ENCODE data around the gene CLDN10.

DNA sequence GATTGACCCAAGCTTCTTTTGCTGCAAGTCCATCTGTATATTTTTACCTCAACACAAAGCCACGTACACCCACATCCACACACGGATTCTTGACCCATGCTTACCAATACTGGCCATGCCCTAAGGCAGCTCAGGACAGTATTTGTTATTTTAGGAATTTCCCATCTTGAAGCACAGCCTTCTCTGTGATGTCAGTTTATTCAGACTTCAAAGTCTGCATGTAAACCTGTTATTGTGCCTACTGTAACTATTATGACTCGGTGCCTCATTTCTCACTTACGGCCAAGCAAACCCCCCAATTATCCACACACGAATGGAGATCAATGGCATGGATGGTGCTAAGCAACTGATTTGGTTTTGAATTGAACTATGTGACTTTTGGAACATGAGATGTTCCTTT is 17.5 kb downstream of the CLDN10 start:
- TF ChIP-seq, protein P1, sequence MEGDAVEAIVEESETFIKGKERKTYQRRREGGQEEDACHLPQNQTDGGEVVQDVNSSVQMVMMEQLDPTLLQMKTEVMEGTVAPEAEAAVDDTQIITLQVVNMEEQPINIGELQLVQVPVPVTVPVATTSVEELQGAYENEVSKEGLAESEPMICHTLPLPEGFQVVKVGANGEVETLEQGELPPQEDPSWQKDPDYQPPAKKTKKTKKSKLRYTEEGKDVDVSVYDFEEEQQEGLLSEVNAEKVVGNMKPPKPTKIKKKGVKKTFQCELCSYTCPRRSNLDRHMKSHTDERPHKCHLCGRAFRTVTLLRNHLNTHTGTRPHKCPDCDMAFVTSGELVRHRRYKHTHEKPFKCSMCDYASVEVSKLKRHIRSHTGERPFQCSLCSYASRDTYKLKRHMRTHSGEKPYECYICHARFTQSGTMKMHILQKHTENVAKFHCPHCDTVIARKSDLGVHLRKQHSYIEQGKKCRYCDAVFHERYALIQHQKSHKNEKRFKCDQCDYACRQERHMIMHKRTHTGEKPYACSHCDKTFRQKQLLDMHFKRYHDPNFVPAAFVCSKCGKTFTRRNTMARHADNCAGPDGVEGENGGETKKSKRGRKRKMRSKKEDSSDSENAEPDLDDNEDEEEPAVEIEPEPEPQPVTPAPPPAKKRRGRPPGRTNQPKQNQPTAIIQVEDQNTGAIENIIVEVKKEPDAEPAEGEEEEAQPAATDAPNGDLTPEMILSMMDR (IDR thresholded peaks at IDR 0.05; ENCODE audit: low read length) = no peak
- TF ChIP-seq EZH2 (optimal IDR thresholded peaks at IDR 0.05; ENCODE audit: low read depth, low read length) = no peak
